Left lobe of liver (tissue), 2 donors: ENCODE results near the gene CYB561. TPM values are rescaled to one million over a fixed set of nuclear protein-coding genes. Genes with fewer than 3 reads are reported as not detected.
A peak's percentile ranks its signal among the peaks of the same experiment; 100 is the strongest.
"Not testable (repeated sequence)": the region's sequence is repeated elsewhere in the genome, so short reads cannot be mapped to it uniquely, and the experiment has no call there.

Experiments
- ATAC-seq: fragments of 200-7000 bp; cut with Tn5 transposase; one replicate; pipeline ENCODE4 v1.9.1; 2020; ENCODE audit warnings: mild to moderate bottlenecking, moderate library complexity
- DNase-seq: peaks from one replicate; pipeline ENCODE4 v3.0.0-alpha.2; 2020; ENCODE audit warnings: low spot score
- total RNA-seq: library from RNA; stranded (reverse); gene quantifications from one replicate; pipeline ENCODE4 v1.2.1, GENCODE V29; 2021
- donor health status: DM: no; HTN: no; CAD: no; lungs with moderate emphysema.
- donor health status: DM: no; HTN: yes; CAD: no.

CYB561 gene
- total RNA-seq, 1 donor from 2014 or later = 22.4 TPM

DNA sequence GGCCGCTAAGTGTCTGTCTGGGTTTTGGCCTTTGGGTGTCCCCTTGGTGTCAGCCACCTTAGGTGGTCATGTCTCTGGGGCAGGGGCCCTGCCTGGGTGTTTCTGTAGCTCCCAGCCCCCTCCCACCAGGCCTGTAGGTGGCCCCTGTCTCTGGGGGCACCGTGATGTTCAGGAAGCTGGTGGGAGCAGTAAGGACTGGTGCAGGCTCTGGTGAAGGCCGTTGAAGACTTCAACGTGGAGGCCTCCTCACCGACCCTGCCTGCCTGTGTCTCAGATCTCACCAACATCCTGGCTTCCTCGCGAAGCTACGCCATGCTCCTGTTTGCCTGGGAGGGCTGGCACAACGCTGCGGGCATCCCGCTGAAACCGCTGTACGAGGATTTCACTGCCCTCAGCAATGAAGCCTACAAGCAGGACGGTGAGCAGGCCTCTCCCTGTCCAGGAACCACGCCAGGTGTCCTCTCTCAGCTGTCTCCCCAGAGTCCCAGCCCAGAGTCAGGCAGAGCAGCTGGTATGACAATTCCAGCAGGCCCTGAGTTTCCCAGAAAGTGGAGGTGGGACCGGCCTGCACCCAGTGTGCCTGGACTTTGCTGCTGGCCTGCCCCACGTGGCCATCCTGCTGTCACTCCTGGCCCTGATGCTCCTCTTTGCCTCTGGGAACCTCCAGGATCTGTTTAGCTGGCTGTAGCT lies 33.5 kb upstream of the CYB561 start:
- no peak for DNase-seq
- no peak for ATAC-seq

DNA sequence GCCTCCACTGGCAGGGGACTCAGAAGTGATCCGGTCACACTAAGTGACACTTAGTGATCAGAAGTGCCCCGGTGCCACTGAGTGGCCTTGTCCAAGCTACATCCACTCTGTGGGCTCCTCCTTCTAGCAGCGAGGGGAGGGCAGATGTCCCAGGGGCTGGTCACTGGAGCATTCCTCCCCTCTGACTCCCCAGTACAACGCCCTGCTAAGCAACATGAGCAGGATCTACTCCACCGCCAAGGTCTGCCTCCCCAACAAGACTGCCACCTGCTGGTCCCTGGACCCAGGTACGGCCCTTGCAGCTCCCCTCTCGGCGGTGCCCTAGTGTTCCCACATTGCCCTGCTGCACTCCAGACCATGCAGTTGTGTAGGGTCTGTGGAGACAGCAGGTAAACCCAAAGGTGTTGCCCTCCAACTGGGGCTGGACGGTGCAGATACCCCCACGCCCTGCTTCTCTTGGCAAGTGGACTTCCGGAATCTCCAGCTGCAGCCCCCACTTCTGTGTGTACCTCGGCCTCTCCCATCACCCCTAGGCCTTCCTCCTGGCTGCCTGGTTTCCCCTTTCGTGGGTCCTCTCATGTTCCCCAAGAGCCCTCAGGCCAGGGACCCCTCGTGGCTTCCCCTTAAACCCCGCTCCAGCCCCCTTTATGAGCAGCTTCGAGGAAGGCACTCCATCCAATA lies 32.8 kb upstream of the CYB561 start:
- ATAC-seq (peak; percentile 89), DNase-seq (peak; percentile 76)

DNA sequence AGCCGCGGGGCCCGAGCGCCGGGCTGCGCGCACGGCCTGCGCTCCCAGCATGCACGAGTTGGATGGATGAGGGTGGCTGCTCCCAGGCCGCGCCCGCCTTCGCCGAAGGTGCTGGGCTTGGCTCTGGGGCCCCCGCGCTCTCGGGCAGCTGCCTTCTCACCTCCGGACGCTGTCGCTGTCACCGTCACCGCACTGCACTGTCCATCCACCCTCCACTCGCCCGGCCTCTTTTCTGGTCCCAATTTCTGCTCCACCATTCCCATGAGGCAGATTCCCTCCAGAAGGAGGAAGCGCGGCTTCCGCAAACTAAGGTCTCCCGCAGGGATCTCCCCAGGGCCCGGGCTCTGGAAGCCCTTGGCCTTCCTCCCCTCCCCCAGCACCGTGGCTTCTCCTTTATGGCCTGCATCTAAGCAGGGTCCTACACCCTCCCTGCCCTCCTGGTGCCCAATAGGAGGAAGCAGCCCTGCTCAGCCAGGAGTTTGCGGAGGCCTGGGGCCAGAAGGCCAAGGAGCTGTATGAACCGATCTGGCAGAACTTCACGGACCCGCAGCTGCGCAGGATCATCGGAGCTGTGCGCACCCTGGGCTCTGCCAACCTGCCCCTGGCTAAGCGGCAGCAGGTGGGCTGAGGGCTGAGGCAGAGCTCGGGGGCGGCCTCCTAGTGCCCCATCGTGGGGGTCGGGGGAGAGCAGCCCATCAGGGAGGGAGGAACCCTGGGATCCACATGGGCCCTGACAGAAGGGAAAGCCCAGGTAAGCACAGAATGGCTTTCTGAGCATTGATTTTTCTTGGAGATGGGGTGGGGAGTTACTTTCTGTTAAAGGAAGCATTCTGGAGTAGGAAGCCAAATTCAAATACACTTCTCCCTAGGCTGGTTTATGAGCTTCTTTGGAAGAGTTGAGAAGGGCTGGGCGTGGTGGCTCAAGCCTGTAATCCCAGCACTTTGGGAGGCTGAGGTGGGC lies 31.7 kb upstream of the CYB561 start:
- ATAC-seq = no peak
- no peak for DNase-seq

DNA sequence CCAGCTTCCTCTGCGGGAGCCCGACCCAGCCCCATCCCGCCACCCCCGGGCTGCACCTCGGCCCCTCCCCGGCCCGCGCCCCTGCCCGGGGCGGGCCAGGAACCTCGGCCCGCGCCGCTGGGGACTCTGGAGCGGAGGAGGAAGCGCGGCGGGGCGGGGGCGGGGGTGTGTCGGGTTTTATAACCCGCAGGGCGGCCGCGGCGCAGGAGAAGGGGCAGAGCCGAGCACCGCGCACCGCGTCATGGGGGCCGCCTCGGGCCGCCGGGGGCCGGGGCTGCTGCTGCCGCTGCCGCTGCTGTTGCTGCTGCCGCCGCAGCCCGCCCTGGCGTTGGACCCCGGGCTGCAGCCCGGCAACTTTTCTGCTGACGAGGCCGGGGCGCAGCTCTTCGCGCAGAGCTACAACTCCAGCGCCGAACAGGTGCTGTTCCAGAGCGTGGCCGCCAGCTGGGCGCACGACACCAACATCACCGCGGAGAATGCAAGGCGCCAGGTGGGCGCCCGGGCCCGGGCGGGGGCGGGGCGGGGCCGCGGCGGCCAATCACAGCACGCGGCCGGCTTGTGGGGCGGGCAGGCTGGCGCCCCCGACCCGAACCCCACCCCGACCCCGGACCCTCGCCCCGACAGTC lies 30.9 kb upstream of the CYB561 start, which contains the start of gene ACE:
Gene ACE, plus strand, starts transcription at position 208 of the 626 bp plus-strand sequence. Its CDS starts 34 bp downstream, at position 242.
- no peak for DNase-seq
- peak; percentile 59 for ATAC-seq

DNA sequence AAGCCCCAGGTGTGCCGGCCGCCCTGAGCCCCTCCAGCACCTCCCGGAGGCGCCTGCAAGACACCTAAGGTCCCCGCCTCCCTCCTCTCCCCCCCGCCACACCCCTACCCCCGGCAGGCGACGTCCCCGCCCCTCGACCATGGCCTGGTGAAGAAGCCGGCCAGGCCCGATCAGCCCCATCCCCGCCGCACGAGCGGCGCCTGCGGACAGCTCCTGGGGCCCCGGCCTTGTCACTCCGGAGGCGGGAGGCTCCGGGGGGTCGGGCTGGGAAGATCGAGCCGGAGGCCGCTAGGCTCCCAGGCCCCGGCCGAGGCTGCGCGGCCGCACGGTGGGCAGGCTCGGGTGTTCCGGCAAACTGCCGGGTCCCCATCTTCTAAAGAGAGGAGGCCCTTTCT lies 30.4 kb upstream of the CYB561 start:
- DNase-seq = no peak
- ATAC-seq = peak; percentile 17

DNA sequence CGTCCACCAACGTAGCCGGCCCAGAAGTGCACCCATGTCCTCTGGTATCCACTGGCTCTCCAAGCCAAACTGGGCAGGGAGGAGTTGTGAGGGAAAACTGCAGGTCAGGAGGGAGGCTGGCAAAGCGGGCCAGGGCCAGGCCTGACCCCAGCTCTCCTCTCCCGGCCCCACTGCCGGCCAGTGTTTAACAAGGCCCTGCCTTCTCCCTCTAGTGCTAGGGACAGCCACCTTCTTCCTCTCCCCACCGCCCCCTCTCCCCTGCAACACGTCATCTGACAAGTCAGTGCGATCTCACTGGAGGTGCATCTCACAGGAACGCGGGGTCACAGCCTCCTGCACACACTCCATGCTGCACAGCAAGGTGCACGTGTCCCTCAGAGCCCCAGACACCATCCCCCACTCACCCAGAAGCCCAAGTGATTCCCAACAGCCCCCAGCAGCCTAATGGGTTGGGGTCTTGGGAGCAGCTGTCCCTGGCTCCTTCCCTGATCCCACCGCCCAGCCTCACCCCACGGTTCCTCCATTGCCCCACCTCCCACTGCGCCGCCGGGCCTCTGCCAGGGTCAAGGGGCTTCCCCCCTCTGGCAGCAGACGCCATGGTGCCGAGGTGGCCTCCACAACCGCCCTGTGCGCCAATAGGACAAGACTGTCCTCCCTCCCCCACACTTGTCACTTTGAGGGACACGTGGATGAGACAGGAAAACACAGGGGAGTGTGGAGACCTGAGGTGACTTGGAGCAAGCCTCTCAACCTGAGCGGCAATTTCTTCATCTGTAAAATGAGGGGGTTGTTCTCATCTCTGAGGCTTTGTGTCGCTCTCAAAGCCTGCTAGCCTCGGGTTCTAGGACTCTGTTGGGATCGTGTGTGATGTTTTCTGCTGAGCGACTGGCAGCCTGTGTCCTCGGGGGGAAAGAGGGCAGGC lies 29.6 kb upstream of the CYB561 start:
- ATAC-seq (no peak), DNase-seq (no peak)

DNA sequence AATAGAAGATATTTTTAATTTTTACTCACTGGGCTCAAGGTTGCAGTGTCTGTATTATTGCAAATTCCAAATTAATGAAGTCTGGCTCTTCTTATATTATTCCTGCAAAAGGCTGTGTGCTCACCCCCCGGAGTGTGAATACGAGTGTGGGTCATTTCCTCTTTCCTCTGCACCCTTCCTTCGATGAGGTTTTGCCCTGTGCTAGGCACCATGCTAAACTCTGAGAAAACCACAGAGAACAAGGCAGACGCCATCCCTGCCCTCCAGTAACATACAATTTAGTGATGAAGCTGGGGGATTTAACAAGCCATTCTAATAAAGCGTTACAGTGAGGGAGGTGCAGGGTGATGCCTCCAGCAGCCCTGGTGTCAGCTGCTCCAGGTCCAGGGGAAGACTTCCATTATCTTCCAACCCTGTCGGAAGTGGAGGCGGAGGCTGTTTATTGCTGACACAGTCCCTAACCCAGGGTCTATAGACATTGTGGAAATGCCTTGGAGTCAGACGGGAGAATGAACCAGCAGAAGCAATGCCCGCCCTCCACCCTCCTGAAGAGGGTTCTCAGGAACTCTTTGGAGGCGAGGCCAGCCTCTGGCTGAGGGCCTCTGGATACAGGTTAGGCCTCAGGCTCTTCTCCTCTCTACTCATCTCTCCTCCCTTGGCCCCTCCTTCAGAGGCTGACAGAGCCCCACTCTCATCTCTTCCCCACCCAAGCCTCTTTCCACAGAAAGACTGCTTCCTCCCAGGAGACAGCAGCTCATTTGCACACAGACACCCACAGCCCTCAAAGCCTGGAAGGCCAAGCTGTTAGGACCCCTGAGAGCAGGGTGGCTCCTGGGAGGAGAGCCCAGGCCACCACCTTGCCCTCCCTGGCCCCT lies 28.7 kb upstream of the CYB561 start:
- DNase-seq (no peak), ATAC-seq (no peak)

DNA sequence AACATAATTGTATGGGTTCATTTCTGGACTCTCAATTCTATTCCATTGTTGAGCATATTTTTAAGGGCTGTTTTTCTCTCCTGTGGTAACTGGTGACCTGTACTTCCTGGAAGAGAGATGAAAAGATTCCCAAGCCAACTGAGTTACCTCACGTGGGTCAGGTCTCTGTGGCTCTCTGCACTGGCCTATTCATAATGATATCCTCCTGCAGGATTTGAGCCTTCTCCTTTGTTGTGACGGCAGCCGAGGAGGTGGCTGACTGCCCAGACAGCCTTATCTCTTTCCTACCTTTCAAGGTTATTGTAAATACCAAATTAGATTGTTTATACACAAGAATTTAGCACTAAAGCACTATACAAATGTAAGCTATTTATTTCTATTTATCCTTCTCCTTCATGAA lies 28.1 kb upstream of the CYB561 start:
- DNase-seq (no peak), ATAC-seq (peak; percentile 13)

DNA sequence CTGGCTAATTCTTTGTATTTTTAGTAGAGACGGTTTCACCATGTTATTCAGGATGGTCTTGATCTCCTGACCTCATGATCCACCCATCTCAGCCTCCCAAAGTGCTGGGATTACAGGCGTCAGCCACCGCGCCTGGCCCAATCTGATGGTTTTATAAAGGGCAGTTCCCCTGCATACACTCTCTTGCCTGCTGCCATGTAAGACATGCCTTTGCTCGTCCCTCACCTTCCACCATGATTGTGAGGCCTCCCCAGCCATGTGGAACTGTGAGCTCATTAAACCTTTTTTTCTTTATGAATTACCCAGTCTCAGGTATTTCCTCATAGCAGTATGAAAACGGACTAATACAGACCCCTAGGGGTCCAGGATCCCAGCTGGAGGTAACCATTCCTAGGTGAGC lies 22.0 kb upstream of the CYB561 start:
- not testable (repeated sequence) for ATAC-seq, DNase-seq

DNA sequence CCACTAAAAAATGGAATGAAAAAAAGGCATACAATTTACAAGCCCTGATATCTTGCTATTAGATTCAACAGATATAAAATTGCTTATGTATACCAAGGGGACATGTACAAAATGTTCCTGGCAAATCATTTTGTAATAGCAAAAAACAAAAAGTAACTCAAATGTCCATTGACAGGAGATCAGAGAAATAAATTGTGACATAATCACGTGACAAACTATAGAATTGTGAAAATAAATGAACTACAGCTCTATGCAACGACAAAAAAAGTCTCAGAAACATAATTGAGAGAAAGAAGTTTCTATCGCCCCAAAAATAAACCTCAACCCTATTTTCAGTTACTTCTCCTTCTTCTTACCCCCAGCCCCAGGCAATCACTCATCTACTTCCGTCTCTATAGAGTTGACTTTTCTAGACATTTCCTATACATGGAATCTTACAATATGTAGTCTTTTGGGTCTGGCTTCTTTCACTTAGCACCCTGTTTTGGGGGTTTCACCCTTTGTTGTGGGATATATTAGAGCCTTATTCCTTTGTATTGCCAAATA lies 18.7 kb upstream of the CYB561 start:
- DNase-seq = no peak
- ATAC-seq = no peak

DNA sequence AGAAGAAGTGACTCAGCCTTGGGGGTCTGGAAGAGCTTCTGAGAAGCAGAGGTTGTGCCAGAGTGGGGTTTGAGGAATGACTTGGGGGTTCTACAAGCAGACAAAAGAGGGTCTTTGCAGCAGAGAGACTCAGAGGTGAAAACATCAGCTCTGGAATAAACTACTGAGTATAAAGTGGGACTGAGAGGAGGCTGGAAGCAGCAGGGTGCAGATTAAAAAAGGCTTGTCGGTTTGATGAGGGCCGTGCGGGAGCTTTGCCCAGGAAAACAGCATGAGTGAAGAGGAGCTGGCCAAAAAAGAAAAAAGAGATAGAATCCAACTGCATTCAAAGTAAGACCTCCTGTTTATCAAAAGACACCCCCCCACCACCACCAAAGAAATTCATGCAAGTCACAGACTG lies 17.7 kb upstream of the CYB561 start:
- ATAC-seq = no peak

DNA sequence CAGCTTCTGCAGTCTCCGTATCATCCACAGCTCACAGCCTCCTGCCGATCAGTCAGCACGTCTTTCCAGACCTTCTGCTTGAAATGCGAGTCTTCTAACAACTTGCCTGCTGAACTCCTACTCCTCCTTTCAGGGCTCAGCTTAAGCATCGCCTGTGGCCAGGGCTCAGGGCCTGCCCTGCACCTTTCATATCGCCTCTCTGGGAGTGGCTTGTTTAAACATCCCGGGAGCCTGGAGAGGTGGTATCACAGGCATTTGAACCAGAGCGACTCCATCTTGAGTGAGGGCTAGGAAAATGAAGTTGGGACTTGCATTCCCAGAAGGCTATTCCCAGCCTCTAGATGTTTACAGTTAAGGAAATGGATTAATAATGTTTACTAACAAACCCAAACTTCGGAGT lies 13.9 kb upstream of the CYB561 start:
- ATAC-seq (no peak), DNase-seq (no peak)

More for the DNA sequence above, 17.7 kb upstream of the CYB561 start:
- DNase-seq = no peak

DNA sequence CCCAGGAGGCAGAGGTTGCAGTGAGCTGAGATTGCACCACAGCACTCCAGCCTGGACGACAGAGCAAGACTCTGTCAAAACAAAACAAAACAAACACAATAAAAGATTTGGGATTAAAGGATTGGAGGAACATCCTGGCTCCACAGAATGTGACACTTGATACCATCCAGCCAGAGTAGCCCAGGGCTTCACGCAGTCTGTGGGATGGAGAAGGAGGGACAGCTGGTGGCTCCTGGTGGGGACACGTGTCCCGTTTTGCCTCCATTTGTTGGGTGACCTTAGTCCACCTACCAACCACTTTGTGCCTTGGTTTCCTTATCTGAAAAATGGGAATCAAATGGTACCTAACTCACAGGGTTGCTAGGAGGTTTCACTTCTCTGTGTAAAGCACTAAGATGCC lies 12.4 kb upstream of the CYB561 start:
- no peak for ATAC-seq
- no peak for DNase-seq

DNA sequence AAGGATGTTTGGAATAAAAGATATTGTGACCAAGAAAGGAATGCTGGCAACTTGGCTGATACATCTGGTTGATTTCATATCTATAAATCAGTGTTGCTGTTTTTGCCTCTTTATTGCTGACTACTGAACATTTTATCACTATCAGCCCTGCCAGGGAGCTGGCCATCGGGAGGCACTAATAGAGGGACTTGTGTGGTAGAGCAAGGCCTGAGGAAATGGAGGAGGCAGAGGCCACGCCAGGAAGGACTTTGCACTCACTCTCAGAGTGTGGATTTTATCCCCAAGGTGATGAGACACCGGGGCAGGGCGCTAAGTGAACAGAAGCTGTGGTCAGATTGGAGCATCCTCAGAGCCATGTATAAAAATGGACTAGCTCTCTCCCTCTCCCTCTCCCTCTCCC lies 9.3 kb upstream of the CYB561 start:
- DNase-seq (no peak), ATAC-seq (no peak)

DNA sequence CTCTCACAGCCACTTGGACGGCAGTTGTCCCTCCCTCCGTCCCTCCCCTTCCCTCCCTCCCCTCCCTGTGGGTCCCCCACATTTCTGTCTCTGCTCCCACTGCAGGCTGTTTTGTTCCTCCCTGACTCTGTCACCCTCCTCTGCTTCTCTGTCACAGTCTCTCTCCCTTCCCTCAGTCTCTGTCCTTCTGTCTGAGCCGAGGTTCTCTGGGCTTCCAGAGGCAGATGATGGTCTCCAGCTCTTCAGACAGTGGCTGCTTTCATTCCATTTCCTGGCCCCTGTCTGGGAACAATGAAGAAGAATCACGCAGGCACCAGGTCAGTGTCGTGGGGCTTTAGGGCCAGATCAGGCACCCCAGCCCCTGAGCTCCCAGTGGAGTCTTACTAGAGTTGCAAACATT lies 8.8 kb upstream of the CYB561 start:
- DNase-seq = no peak
- ATAC-seq = no peak

DNA sequence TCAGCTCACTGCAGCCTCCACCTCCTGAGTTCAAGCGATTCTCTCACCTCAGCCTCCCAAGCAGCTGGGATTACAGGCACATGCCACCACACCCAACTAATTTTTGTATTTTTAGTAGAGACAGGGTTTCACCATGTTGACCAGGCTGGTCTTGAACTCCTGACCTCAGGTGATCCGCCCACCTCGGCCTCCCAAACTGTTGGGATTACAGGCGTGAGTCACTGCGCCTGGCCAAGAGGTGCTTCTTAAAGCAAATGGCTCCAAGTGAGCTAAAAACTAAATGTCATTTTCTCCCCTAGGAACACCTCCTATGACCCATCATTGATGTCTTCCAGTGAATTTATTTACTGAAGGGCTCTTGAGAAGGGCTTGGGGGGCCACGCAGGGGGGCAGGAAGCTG lies 8.3 kb upstream of the CYB561 start:
- not testable (repeated sequence) for ATAC-seq

DNA sequence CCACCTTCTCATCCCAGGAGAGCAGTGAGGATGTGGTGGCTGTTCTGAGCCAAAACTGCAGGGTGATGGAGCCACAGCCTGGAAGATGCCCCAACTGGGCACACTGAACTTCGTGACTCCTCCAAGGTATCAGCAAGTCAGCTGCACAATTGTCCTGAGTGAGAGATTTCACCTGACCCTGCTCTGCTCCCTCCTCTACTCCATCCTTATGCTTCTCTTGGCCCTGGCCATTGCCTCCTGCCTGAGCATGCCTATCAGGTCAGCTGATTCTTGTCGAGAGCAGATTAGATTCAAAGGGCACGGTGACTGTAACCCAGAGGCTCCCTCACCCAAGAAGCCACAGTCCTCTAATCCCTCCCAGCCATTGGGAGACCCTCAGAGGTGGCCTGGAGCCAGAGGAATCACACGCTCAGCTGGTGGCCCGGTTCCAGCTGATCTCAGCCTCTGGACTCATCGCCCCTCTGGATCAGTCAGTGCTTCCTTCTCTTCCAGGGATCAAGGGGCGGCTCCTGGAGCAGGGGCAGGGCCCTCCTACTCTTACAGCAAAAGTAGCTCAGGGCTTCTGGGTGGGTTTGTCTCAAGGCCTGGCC lies 7.0 kb upstream of the CYB561 start:
- no peak for DNase-seq
- ATAC-seq = no peak

More for the DNA sequence above, 8.3 kb upstream of the CYB561 start:
- not testable (repeated sequence) for DNase-seq
